ENCODE measurements around the gene SH3D19. TPM values are rescaled to one million over a fixed set of nuclear protein-coding genes. Genes with fewer than 3 reads are reported as not detected.

SH3D19 gene
- total and polyA plus RNA-seq, 8 donors = 52.9 to 114 (median 59.2) TPM

GRCh38 chr4:151098979-151099228 lies 226.5 kb downstream of the SH3D19 start:
- peak; percentile 15 for ATAC-seq
- TF ChIP-seq, protein P1, sequence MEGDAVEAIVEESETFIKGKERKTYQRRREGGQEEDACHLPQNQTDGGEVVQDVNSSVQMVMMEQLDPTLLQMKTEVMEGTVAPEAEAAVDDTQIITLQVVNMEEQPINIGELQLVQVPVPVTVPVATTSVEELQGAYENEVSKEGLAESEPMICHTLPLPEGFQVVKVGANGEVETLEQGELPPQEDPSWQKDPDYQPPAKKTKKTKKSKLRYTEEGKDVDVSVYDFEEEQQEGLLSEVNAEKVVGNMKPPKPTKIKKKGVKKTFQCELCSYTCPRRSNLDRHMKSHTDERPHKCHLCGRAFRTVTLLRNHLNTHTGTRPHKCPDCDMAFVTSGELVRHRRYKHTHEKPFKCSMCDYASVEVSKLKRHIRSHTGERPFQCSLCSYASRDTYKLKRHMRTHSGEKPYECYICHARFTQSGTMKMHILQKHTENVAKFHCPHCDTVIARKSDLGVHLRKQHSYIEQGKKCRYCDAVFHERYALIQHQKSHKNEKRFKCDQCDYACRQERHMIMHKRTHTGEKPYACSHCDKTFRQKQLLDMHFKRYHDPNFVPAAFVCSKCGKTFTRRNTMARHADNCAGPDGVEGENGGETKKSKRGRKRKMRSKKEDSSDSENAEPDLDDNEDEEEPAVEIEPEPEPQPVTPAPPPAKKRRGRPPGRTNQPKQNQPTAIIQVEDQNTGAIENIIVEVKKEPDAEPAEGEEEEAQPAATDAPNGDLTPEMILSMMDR (IDR thresholded peaks at IDR 0.05) = no peak
- H3K4me1 ChIP-seq = peaks cover 16 to 50% of the 10 kb centered on the region in 2 donors
- H3K4me3 ChIP-seq = peak overlapping the region; percentile 78 to 79
- H3K27ac ChIP-seq = peak overlapping the region; percentile 65 to 85
- no peaks in the 10 kb centered on the region for H3K27me3 ChIP-seq
- no peaks in the 10 kb centered on the region for H3K9me3 ChIP-seq
- no peak for DNase-seq
- H3K36me3 ChIP-seq = peaks cover 0 to 33% of the 10 kb centered on the region in 2 donors
- intact Hi-C loops (cut with DNase I) = no loop called here

- intact Hi-C loops (cut with DNase I) = no loop called here
- Histone ChIP-seq H3K36me3 (peaks cover 0 to 22% of the 10 kb centered on the region in 2 donors), H3K4me3 (no peak overlapping the region), H3K27ac (peak overlapping the region in 1 of 2 donors; percentile 85), H3K27me3 (no peaks in the 10 kb centered on the region), H3K9me3 (no peaks in the 10 kb centered on the region), H3K4me1 (peaks cover 16 to 38% of the 10 kb centered on the region in 2 donors)
- TF ChIP-seq, protein P1 (IDR thresholded peaks at IDR 0.05) = no peak
- ATAC-seq (no peak), DNase-seq (no peak)
Measured at GRCh38 chr4:151097759-151098158, 227.6 kb downstream of the SH3D19 start.

- intact Hi-C loops (cut with DNase I) = no loop called here
- no peak for ATAC-seq
Measured at GRCh38 chr4:151095142-151095541, 230.3 kb downstream of the SH3D19 start.

GRCh38 chr4:151094290-151094751 lies 231.1 kb downstream of the SH3D19 start:
- Histone ChIP-seq H3K9me3 (no peaks in the 10 kb centered on the region), H3K4me3 (no peak overlapping the region), H3K27ac (no peak overlapping the region), H3K27me3 (no peaks in the 10 kb centered on the region), H3K36me3 (no peaks in the 10 kb centered on the region), H3K4me1 (peaks cover 0 to 9% of the 10 kb centered on the region in 2 donors)
- TF ChIP-seq, protein P1 (IDR thresholded peaks at IDR 0.05) = no peak
- intact Hi-C loops (cut with DNase I) = no loop called here
- DNase-seq (no peak), ATAC-seq (no peak)

More at GRCh38 chr4:151095142-151095541, 230.3 kb downstream of the SH3D19 start:
- Histone ChIP-seq H3K36me3 (no peaks in the 10 kb centered on the region), H3K27ac (no peak overlapping the region), H3K4me3 (no peak overlapping the region), H3K9me3 (no peaks in the 10 kb centered on the region), H3K27me3 (no peaks in the 10 kb centered on the region), H3K4me1 (peaks cover 0 to 12% of the 10 kb centered on the region in 2 donors)
- no peak for DNase-seq
- TF ChIP-seq, protein P1 (IDR thresholded peaks at IDR 0.05) = no peak

- no peaks in the 10 kb centered on the region for H3K36me3 ChIP-seq
- H3K4me1 ChIP-seq = no peaks in the 10 kb centered on the region
- ATAC-seq (no peak), DNase-seq (no peak)
- H3K27ac ChIP-seq = no peak overlapping the region
- H3K4me3 ChIP-seq = no peak overlapping the region
- intact Hi-C loops (cut with DNase I) = no loop called here
- TF ChIP-seq, protein P1 (IDR thresholded peaks at IDR 0.05) = no peak
- H3K27me3 ChIP-seq = no peaks in the 10 kb centered on the region
- no peaks in the 10 kb centered on the region for H3K9me3 ChIP-seq
Measured at GRCh38 chr4:151093203-151093602, 232.2 kb downstream of the SH3D19 start.
